Measurements from ENCODE around the gene PDZRN4.

PDZRN4 gene

DNA sequence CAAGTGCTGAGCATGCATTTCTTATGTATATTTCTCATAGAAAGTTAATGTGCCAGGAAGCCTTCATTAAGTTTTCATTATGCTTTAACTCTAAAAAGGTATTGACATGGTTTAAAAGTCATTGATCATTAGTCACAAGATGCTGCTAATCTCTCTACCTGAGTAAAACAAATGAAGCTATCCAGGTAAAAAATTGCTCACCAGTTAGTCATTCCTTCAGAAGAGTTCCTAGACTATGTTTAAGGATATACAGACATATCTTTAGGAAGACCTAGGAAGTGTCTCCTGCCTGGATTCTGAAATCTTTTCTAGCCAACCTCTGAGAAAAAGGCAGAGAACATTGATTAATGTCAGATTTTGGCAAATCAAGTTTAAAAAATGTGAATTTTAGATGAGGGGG lies 274.2 kb downstream of the PDZRN4 start:
- no peak for DNase-seq

- DNase-seq, result no peak
These were observed 277.4 kb downstream of the PDZRN4 start for GRCh38 chr12:41465526-41465925.

- DNase-seq, result no peak
These were observed 278.2 kb downstream of the PDZRN4 start for GRCh38 chr12:41466300-41466699.

GRCh38 chr12:41466802-41467201 lies 278.7 kb downstream of the PDZRN4 start:
- no peak for DNase-seq

GRCh38 chr12:41467591-41468325 lies 279.6 kb downstream of the PDZRN4 start:
- DNase-seq, result no peak

DNA sequence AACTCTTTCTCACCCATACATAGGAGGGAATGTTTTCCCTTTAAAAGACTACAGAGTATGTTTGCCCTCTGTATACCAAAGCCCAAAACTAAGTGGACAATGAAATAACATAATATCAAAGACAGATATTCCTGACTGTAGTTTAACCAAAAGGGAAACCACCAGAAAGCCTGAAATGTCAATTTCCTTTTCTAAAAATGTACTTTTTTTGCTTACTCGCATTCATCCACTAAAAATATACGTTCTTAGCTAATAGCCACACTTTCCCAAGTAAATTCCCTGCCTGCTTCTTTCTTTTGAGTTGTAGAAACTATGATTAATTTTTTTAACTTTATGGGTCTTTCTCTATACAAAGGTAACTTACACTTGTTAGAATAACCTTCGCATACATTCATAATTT lies 280.2 kb downstream of the PDZRN4 start:
- no peak for DNase-seq

- no peak for DNase-seq
These were observed 280.6 kb downstream of the PDZRN4 start for GRCh38 chr12:41468756-41469155.

DNA sequence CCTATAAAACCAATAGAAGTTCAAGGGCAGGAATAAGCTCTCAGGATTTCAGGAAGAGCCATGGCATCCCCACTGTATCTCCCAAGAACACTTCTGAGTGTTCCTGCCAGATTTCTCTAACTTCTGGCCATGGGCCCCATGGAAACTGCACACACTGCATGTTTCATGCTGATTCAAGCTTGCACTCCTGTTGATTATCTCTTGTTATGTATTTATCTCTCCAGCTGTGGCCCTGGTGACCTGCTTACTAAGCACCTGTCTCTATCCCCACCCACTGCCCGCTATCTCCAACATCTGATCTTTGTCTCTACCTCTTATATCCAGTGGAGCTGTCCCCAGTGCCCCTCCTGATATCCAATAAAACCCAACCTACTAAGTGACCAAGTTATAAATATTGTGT lies 285.3 kb downstream of the PDZRN4 start:
- DNase-seq, result no peak

- no peak for DNase-seq
These were observed 285.9 kb downstream of the PDZRN4 start for GRCh38 chr12:41474001-41474400.

- no peak for DNase-seq
These were observed 288.6 kb downstream of the PDZRN4 start for GRCh38 chr12:41476499-41477439.

DNA sequence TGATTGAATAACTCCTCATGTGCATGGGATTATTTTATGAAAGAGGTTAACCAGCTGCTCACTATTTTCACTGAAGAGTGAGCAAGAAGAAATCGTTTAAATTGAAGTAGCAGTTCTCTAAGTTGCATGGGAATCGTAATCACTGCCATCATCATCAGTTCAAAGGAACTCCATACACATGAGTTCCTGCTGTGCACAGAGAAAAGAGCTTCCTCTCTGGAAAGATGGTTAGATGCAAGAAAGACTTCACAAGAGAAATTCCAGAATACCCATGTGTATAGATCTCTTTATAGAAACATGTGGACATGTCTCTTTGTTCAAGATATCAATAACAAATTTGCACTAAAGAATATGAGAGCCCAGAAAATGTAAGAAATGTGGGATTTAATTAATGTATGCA lies 291.3 kb downstream of the PDZRN4 start:
- no peak for DNase-seq

GRCh38 chr12:41485203-41485602 lies 297.1 kb downstream of the PDZRN4 start:
- no peak for DNase-seq

DNA sequence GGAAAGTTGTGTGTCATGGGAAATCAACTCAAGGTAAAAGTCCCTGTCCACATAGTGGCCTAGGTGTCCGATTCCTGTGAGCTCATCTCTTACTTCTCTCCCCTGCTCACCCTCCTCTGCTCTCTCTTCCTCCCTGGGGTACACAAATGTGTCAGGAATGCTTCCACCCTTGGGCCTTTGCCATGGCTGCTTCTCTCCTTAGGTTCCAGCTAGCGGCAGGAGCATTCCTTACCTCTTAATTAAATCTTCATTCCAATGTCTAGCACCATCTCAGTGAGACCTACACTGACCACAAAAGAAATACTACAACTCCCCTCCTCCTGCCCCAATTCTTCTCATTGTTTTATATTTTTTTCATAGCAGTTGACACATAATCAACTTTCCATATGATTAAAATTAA lies 298.6 kb downstream of the PDZRN4 start:
- DNase-seq, result no peak

GRCh38 chr12:41496009-41496408 lies 307.9 kb downstream of the PDZRN4 start:
- DNase-seq, result no peak

- DNase-seq, result no peak
These were observed 309.3 kb downstream of the PDZRN4 start for GRCh38 chr12:41497409-41497808.

DNA sequence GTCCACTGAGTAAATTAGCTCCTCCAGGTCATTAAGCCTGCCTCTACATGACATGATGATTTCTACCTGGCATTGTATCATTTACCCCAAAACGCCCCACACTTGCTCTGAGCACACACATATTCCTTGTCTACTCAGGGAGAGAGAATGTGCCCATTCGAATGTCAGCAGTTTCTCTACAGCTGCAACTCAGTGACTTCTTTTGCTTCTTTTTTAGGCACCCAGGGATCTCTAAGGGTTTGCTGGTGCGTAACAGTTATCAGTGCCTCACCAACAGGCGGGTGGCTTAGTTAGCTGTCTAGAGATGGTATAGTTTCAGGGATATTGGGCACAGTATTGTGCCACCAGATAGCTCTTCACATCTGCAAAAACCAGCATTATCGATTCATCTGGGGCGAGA lies 316.9 kb downstream of the PDZRN4 start:
- no peak for DNase-seq

DNA sequence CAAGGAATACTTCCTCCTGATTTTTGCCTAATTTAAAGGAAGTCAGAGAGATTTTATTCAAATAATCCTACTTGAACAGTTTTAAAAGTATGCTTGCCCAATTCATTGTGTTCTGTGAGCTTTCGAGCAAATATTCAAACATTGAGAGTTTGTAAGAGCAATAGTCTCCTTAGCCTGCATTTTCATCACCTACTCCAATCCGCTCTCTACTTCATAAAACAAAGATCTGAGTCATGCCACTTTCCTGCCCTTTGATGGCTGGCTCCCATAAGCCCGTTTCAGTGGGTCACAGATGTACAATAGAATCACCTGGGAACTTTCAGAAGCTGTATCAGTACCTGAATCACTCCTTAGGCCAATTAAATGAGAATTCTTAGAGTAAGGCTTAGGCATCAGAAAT lies 319.2 kb downstream of the PDZRN4 start:
- no peak for DNase-seq

GRCh38 chr12:41509271-41510055 lies 321.3 kb downstream of the PDZRN4 start:
- no peak for DNase-seq

GRCh38 chr12:41510470-41510869 lies 322.4 kb downstream of the PDZRN4 start:
- no peak for DNase-seq

DNA sequence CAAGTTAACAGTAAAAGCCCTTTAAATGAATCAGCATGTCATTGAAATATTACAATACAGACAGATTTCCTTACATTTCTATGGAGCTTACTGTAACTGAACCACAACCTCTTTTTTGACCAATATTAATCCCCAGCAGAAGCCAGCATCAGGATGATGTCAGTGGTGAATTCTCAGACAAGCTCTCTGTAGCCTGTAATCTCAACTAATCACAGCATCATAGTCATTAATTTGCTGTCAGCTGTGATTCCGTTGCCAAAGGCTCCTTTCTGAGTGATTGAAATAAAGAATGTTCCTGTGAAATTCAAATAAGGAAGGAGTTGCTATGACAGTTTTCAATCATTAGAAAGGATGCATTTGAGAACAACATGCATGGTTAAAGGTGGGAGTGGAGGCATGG lies 323.1 kb downstream of the PDZRN4 start:
- DNase-seq, result no peak

DNA sequence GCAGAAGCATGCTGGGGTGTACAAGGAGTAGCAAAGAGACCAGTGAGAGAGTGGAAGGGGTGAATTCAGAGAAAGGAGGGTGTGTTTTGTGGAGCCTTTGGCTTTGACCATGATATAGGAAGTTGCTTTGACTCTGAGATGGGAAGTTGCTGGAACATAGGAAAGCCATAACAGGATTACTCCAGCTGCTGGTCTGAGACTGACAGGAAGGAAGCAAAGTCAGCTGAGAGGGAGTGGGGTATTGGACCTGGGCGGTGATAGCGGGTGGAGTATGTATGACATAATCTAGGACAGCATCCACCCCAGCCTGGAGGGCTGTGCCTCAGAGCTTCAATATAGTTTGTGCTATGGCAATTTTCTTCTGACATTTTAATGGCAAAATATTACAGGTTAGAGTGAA lies 324.4 kb downstream of the PDZRN4 start:
- no peak for DNase-seq

- no peak for DNase-seq
These were observed 326.1 kb downstream of the PDZRN4 start for GRCh38 chr12:41514021-41514777.

DNA sequence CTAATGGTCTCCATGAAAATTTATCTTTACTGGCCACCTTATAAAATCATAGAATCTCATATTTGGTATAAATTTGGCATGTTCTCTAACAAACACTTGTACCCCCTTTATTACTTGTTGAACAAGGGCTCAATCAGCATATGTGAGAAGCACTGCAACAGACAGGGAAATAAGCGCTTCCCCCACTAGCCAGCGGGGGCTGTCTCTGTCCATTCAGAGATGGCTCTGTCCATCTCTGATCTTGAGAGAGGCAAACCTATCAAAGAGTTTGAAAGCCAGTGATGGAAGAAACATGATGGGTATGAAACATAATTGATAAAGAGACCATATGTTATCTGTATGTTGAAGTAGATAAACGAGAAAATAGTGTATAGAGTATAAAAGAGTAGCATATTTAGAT lies 326.8 kb downstream of the PDZRN4 start:
- peak; percentile 1 for DNase-seq

Measured in stimulated activated CD4-positive, alpha-beta T cell treated with anti-CD3 and anti-CD28 coated beads, Interleukin-12 subunit alpha, Interleukin-12 subunit beta, amount 100 ng/mL, for 4 hours (primary cell).